Measurements from ENCODE around the gene PHF11.

PHF11 gene

DNA sequence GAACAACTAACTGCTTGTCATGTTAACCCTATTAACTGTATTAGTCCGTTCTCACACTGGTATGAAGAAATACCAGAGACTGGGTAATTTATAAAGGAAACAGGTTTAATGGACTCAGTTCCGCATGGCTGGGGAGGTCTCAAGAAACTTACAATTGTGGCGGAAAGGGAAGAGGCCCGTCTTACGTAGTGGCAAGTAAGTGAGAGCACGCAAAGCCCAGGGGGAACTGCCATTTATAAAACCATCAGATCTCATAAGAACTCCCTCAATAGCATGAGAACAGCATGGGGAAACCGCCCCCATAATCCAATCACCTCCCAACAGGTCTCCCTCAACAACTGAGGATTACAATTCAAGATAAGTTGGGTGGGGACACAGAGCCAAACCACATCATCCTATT lies 34.7 kb downstream of the PHF11 start:
- Histone ChIP-seq H3K36me3 (ENCODE audit: control insufficient read depth in 2 of 2, insufficient read depth in 2 of 2, low read length in 2 of 2) (peaks cover 3 to 13% of the 10 kb centered on the region in 2 donors), H3K27ac (ENCODE audit: low read length) (no peak overlapping the region), H3K4me3 (ENCODE audit: low read length in 2 of 2) (no peak overlapping the region), H3K9me3 (ENCODE audit: control insufficient read depth in 2 of 2, low read length in 2 of 2) (no peaks in the 10 kb centered on the region), H3K4me1 (ENCODE audit: control insufficient read depth, insufficient read depth, low read length) (no peaks in the 10 kb centered on the region), H3K27me3 (ENCODE audit: control insufficient read depth in 1 of 2, insufficient read depth in 2 of 2, low read length in 2 of 2) (no peaks in the 10 kb centered on the region), H3K9ac (ENCODE audit: low read length in 2 of 2) (no peak overlapping the region)

DNA sequence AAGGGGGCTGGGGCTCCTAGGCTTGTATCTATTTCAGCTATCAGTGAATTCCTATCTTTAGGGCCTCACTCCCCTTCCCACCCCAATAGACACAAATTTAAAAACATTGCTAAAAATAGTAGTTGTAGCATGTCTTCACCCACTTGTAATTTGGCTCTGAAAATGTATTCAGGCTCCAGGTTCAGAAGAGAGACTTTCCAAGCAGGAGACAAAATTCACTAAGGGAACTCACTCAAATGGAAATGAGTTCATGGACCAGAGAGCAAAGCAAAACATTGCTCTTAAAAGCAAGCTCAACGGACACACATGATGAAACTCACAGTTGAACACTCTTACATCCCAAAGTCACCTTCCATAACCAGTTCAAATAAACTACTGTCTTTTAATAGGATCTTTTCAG lies 36.8 kb downstream of the PHF11 start:
- Histone ChIP-seq H3K27ac (ENCODE audit: low read length) (no peak overlapping the region), H3K9ac (ENCODE audit: low read length in 2 of 2) (no peak overlapping the region), H3K4me1 (ENCODE audit: control insufficient read depth, insufficient read depth, low read length) (no peaks in the 10 kb centered on the region), H3K36me3 (ENCODE audit: control insufficient read depth in 2 of 2, insufficient read depth in 2 of 2, low read length in 2 of 2) (peaks cover 3 to 9% of the 10 kb centered on the region in 2 donors), H3K4me3 (ENCODE audit: low read length in 2 of 2) (no peak overlapping the region), H3K27me3 (ENCODE audit: control insufficient read depth in 1 of 2, insufficient read depth in 2 of 2, low read length in 2 of 2) (no peaks in the 10 kb centered on the region), H3K9me3 (ENCODE audit: control insufficient read depth in 2 of 2, low read length in 2 of 2) (no peaks in the 10 kb centered on the region)

DNA sequence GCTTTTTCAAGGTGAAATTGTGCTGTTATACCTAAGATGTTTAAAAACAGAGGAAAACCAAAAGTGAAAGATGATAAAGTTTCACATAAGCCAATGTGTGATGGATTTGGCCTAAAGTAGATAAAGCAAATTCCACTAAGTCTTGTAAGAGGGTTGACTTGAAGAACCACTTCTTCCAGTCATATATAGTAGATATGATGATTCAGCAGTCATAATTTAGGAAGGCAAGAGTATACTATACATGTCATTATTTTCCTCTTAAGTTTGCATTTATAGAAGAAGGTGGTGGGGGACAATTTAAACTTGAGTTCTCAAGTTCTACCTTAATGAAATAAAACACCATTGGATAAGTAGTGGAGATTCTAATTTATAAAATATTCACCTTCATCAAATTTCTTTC lies 37.3 kb downstream of the PHF11 start:
- Histone ChIP-seq H3K4me1 (ENCODE audit: control insufficient read depth, insufficient read depth, low read length) (no peaks in the 10 kb centered on the region), H3K9ac (ENCODE audit: low read length in 2 of 2) (no peak overlapping the region), H3K4me3 (ENCODE audit: low read length in 2 of 2) (no peak overlapping the region), H3K27ac (ENCODE audit: low read length) (no peak overlapping the region), H3K9me3 (ENCODE audit: control insufficient read depth in 2 of 2, low read length in 2 of 2) (no peaks in the 10 kb centered on the region), H3K36me3 (ENCODE audit: control insufficient read depth in 2 of 2, insufficient read depth in 2 of 2, low read length in 2 of 2) (peaks cover 2 to 9% of the 10 kb centered on the region in 2 donors), H3K27me3 (ENCODE audit: control insufficient read depth in 1 of 2, insufficient read depth in 2 of 2, low read length in 2 of 2) (no peaks in the 10 kb centered on the region)

DNA sequence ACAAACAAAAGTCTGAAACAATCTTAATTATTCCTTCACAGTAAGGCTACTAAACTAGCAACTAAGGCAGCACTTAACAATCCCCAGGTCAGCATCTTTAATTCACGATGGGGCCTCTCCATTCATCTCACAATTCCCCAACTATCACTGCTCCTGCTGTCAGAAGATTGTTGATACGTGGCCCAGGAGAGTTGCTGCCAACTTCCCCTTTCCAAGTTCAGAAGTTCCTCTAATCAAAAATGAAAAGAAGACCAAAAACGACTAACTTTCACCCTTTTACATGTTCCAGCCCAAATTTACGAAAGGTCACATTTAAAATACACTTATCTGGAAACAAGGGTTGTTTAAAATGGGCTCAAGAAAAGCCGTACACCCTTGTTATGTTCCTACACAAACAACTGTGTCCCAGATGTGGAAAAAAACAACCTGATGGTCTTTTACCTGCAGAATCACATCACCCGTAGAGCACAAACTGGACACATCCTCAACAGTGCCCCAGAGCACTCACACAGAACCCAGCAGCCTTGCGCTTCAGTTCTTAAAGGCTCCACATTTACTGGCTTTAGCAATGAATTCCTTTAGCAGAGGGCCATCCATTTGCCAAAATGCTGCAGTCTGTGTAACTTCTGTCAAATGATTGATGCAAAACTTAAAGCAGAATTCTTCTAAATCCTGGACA lies 38.0 kb downstream of the PHF11 start:
- H3K4me3 ChIP-seq (ENCODE audit: low read length in 2 of 2): no peak overlapping the region
- no peaks in the 10 kb centered on the region for H3K27me3 ChIP-seq (ENCODE audit: control insufficient read depth in 1 of 2, insufficient read depth in 2 of 2, low read length in 2 of 2)
- H3K4me1 ChIP-seq (ENCODE audit: control insufficient read depth, insufficient read depth, low read length): no peaks in the 10 kb centered on the region
- no peaks in the 10 kb centered on the region for H3K9me3 ChIP-seq (ENCODE audit: control insufficient read depth in 2 of 2, low read length in 2 of 2)
- H3K9ac ChIP-seq (ENCODE audit: low read length in 2 of 2): no peak overlapping the region
- no peak overlapping the region for H3K27ac ChIP-seq (ENCODE audit: low read length)
- H3K36me3 ChIP-seq (ENCODE audit: control insufficient read depth in 2 of 2, insufficient read depth in 2 of 2, low read length in 2 of 2): peaks cover 0 to 7% of the 10 kb centered on the region in 2 donors

DNA sequence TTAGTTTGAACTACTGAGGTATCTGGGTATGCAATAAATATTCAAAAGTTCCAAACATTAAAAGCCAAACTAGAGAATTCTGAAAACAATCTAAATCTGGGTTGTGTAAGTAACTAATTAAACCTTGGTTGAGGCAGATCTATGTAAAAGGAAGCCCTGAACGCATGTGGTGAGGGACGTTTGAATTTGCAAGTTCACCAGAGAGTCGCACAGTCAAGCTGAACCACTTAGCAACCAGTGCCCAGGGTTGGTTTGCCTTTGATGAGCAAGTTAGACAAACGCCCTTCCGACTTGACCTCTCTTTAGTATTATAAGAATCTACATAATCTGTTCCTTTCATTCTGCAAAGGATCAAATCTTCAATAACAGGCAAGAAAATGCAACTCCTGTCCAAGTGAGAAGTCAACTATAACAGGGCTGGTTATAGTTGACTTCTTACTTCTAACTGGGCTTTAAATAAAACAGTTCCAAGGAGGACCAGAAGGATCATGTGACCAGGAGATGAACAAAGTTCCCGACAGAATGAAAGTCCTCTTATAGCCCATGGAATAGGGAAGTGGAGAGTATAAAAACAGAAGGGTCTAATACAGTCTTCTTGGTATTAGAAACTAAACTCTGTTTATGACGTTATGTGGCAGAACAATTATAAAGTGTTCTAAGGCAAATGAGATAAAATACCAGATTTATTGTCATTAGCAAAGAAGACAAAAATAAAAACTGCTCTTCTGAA lies 40.6 kb downstream of the PHF11 start:
- Histone ChIP-seq H3K9ac (ENCODE audit: low read length in 2 of 2) (no peak overlapping the region), H3K27me3 (ENCODE audit: control insufficient read depth in 1 of 2, insufficient read depth in 2 of 2, low read length in 2 of 2) (no peaks in the 10 kb centered on the region), H3K4me3 (ENCODE audit: low read length in 2 of 2) (no peak overlapping the region), H3K27ac (ENCODE audit: low read length) (no peak overlapping the region), H3K36me3 (ENCODE audit: control insufficient read depth in 2 of 2, insufficient read depth in 2 of 2, low read length in 2 of 2) (peaks cover 5 to 6% of the 10 kb centered on the region in 2 donors), H3K4me1 (ENCODE audit: control insufficient read depth, insufficient read depth, low read length) (no peaks in the 10 kb centered on the region), H3K9me3 (ENCODE audit: control insufficient read depth in 2 of 2, low read length in 2 of 2) (no peaks in the 10 kb centered on the region)

DNA sequence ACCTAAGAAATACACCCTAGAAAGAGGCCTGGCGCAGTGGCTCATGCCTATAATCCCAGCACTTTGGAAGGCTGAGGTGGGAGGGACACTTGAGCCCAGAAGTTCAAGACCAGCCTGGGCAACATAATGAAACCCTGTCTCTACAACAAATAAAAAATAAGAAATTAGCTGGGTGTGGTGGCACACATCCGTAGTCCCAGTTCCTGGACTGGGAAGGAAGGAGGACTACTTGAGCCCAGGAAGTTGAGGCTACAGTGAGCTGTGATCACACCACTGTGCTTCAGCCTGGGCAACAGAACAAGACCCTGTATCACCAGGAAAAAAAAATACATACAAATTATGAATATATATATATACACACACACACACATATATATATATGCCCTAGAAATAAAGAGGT lies 42.7 kb downstream of the PHF11 start:
- peaks cover 6 to 9% of the 10 kb centered on the region in 2 donors for H3K36me3 ChIP-seq (ENCODE audit: control insufficient read depth in 2 of 2, insufficient read depth in 2 of 2, low read length in 2 of 2)
- no peak overlapping the region for H3K4me3 ChIP-seq (ENCODE audit: low read length in 2 of 2)
- H3K27me3 ChIP-seq (ENCODE audit: control insufficient read depth in 1 of 2, insufficient read depth in 2 of 2, low read length in 2 of 2): no peaks in the 10 kb centered on the region
- H3K9me3 ChIP-seq (ENCODE audit: control insufficient read depth in 2 of 2, low read length in 2 of 2): no peaks in the 10 kb centered on the region
- no peak overlapping the region for H3K27ac ChIP-seq (ENCODE audit: low read length)
- H3K4me1 ChIP-seq (ENCODE audit: control insufficient read depth, insufficient read depth, low read length): no peaks in the 10 kb centered on the region
- no peak overlapping the region for H3K9ac ChIP-seq (ENCODE audit: low read length in 2 of 2)

DNA sequence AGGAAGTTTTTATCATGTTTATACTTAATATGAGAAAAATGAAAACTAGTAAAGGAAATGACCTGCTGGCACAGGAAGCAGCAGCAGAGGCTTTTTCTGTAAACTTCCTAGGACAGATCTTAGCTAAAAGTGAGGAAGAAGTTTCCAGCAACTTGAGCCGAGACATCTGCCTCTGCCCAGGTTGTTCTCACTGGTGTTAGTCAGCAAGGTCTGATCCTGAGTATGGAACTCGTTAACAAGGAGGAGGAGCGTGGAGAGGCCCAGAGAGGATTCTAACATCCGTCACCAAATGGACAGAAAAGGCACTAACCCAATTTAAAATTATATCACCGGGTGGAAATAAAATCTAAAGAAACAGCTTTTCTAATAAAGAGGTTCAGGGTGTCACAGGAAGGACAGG lies 43.6 kb downstream of the PHF11 start:
- Histone ChIP-seq H3K4me3 (ENCODE audit: low read length in 2 of 2) (peak overlapping the region in 1 of 2 donors; percentile 3), H3K27me3 (ENCODE audit: control insufficient read depth in 1 of 2, insufficient read depth in 2 of 2, low read length in 2 of 2) (no peaks in the 10 kb centered on the region), H3K27ac (ENCODE audit: low read length) (no peak overlapping the region), H3K36me3 (ENCODE audit: control insufficient read depth in 2 of 2, insufficient read depth in 2 of 2, low read length in 2 of 2) (peaks cover 6 to 8% of the 10 kb centered on the region in 2 donors), H3K9me3 (ENCODE audit: control insufficient read depth in 2 of 2, low read length in 2 of 2) (no peaks in the 10 kb centered on the region), H3K4me1 (ENCODE audit: control insufficient read depth, insufficient read depth, low read length) (no peaks in the 10 kb centered on the region), H3K9ac (ENCODE audit: low read length in 2 of 2) (no peak overlapping the region)

DNA sequence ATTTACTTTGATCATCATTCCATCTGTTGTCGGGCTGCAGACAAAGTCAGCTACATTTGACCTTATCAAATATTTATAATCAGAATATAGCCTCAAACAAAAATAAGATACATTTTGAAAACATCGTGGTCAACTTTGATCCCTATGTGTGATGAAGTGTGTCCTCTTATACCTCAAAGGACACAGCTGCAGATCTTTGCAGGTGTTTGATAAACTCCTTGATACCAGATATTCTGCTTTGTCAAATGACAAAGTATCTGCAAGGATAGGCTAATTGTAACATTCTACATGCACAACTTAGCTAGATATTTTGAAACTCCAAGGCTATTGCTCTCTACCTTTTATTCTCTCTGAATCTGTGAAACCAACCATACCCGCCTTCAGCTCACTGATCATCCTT lies 44.0 kb downstream of the PHF11 start:
- Histone ChIP-seq H3K36me3 (ENCODE audit: control insufficient read depth in 2 of 2, insufficient read depth in 2 of 2, low read length in 2 of 2) (peaks cover 6 to 8% of the 10 kb centered on the region in 2 donors), H3K27ac (ENCODE audit: low read length) (no peak overlapping the region)

DNA sequence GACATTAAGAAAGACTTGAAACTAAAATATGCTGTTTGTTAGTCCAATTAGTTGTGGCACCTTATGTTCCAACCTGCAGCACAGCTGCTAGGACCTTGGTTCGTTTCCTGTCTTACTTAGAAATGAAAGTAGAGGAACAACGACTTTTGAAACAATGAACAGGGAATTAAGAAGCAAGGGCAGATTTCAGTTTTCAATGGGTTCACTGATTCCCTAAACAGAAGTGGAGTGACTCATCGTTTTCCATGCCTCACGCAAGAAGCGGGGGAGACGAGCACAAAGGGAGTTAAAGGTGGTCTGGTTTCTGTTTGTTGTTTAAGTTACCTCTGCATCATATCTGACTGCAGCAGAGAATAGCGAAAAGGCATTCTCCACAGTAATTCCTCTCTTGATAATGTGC lies 44.8 kb downstream of the PHF11 start:
- Histone ChIP-seq H3K9me3 (ENCODE audit: control insufficient read depth in 2 of 2, low read length in 2 of 2) (no peaks in the 10 kb centered on the region), H3K9ac (ENCODE audit: low read length in 2 of 2) (peak overlapping the region in 1 of 2 donors; percentile 33), H3K4me1 (ENCODE audit: control insufficient read depth, insufficient read depth, low read length) (no peaks in the 10 kb centered on the region), H3K27ac (ENCODE audit: low read length) (no peak overlapping the region), H3K4me3 (ENCODE audit: low read length in 2 of 2) (no peak overlapping the region), H3K36me3 (ENCODE audit: control insufficient read depth in 2 of 2, insufficient read depth in 2 of 2, low read length in 2 of 2) (peaks cover 8 to 11% of the 10 kb centered on the region in 2 donors), H3K27me3 (ENCODE audit: control insufficient read depth in 1 of 2, insufficient read depth in 2 of 2, low read length in 2 of 2) (no peaks in the 10 kb centered on the region)

More for the DNA sequence above, 44.0 kb downstream of the PHF11 start:
- H3K9me3 ChIP-seq (ENCODE audit: control insufficient read depth in 2 of 2, low read length in 2 of 2): no peaks in the 10 kb centered on the region
- H3K4me1 ChIP-seq (ENCODE audit: control insufficient read depth, insufficient read depth, low read length): no peaks in the 10 kb centered on the region
- no peaks in the 10 kb centered on the region for H3K27me3 ChIP-seq (ENCODE audit: control insufficient read depth in 1 of 2, insufficient read depth in 2 of 2, low read length in 2 of 2)
- H3K9ac ChIP-seq (ENCODE audit: low read length in 2 of 2): no peak overlapping the region
- no peak overlapping the region for H3K4me3 ChIP-seq (ENCODE audit: low read length in 2 of 2)

DNA sequence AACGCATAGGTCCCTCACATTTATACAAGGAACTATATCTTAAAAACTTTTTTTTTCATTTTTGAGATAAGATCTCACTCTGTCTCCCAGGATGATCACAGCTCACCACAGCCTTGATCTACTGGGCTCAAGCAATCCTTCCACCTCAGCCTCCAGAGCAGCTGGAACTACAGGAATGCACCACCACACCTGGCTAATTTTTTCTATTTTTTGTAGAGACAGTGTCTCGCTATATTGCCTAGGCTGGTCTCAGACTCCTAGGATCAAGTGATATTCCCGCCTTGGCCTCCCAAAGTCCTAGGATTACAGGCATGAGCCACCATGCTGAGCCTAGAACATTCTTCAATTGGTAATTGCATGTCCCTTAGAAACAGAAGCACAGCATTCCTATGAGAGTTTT lies 47.9 kb downstream of the PHF11 start:
- no peaks in the 10 kb centered on the region for H3K9me3 ChIP-seq (ENCODE audit: control insufficient read depth in 2 of 2, low read length in 2 of 2)
- H3K4me1 ChIP-seq (ENCODE audit: control insufficient read depth, insufficient read depth, low read length): no peaks in the 10 kb centered on the region
- H3K27me3 ChIP-seq (ENCODE audit: control insufficient read depth in 1 of 2, insufficient read depth in 2 of 2, low read length in 2 of 2): no peaks in the 10 kb centered on the region
- no peak overlapping the region for H3K27ac ChIP-seq (ENCODE audit: low read length)
- H3K36me3 ChIP-seq (ENCODE audit: control insufficient read depth in 2 of 2, insufficient read depth in 2 of 2, low read length in 2 of 2): peaks cover 17 to 19% of the 10 kb centered on the region in 2 donors
- H3K4me3 ChIP-seq (ENCODE audit: low read length in 2 of 2): no peak overlapping the region
- no peak overlapping the region for H3K9ac ChIP-seq (ENCODE audit: low read length in 2 of 2)

DNA sequence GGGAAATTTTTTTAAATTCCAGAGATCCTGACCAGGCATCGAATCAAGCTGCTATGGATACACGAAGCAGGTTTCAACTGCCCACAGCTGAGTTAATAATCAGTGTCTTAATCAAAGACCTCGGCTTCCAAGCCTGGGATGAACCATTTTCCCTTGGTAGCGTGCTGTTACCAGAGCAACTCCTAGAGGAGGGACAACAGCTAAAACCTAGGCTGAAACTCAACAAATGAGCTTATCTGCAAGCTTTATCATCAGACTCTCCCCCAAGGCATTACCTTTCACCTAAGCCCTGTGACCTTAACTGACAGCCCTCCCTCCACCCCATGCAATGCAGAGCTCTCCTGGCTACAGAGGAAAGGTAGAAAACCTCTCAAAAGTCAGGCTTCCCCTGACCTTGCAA lies 49.9 kb downstream of the PHF11 start:
- Histone ChIP-seq H3K4me3 (ENCODE audit: low read length in 2 of 2) (no peak overlapping the region), H3K9ac (ENCODE audit: low read length in 2 of 2) (no peak overlapping the region), H3K9me3 (ENCODE audit: control insufficient read depth in 2 of 2, low read length in 2 of 2) (no peaks in the 10 kb centered on the region), H3K27me3 (ENCODE audit: control insufficient read depth in 1 of 2, insufficient read depth in 2 of 2, low read length in 2 of 2) (no peaks in the 10 kb centered on the region), H3K27ac (ENCODE audit: low read length) (no peak overlapping the region), H3K4me1 (ENCODE audit: control insufficient read depth, insufficient read depth, low read length) (no peaks in the 10 kb centered on the region), H3K36me3 (ENCODE audit: control insufficient read depth in 2 of 2, insufficient read depth in 2 of 2, low read length in 2 of 2) (peaks cover 13 to 23% of the 10 kb centered on the region in 2 donors)

Measured in stomach smooth muscle (tissue), 2 donors.